K562 (cell line): ENCODE data around the gene ALG8. TPM values are rescaled to one million over a fixed set of nuclear protein-coding genes. Genes with fewer than 3 reads are reported as not detected.
A peak's percentile ranks its signal among the peaks of the same experiment; 100 is the strongest.

Experiments
- ATF1 ChIP-seq, 2 experiments: fragments of 450-650 bp in 1 of 2; IDR thresholded peaks; 2 replicates each; pipeline ENCODE4 v1.6.1; 2016; ENCODE audit warnings: missing compliant biosample characterization in 1 of 2, missing genetic modification characterization in 1 of 2
- C11orf30 ChIP-seq: fragments of 450-650 bp; IDR thresholded peaks from 2 replicates; pipeline ENCODE4 v1.6.1; 2016; ENCODE audit warnings: low read depth, mild to moderate bottlenecking
- CBX3 ChIP-seq, 2 experiments: IDR thresholded peaks; 1 replicate in 1 of 2; 2 replicates in 1 of 2; pipeline ENCODE4 v1.6.1; 2012; ENCODE audit warnings: inconsistent platforms in 2 of 2, low read length in 2 of 2, borderline replicate concordance in 1 of 2, control low read depth in 1 of 2
- E2F6 ChIP-seq, 2 experiments: IDR thresholded peaks; 2 replicates each; pipeline ENCODE4 v1.6.1; 2011; ENCODE audit warnings: borderline replicate concordance in 1 of 2, control low read depth in 1 of 2, low read depth in 1 of 2, low read length in 1 of 2, mild to moderate bottlenecking in 1 of 2, mixed read lengths in 1 of 2, moderate library complexity in 1 of 2; ENCODE audit not compliant: insufficient read depth in 1 of 2, insufficient read length in 1 of 2, poor library complexity in 1 of 2, severe bottlenecking in 1 of 2; ENCODE audit errors: extremely low read depth in 1 of 2
- EGR1 ChIP-seq: fragments of 450-650 bp; conservative IDR thresholded peaks from 2 replicates; pipeline ENCODE4 v1.6.1; 2017; ENCODE audit warnings: mild to moderate bottlenecking
- GTF2A2 ChIP-seq: IDR thresholded peaks from 2 replicates; pipeline ENCODE4 v1.6.1; 2016; ENCODE audit warnings: mild to moderate bottlenecking, missing genetic modification characterization, missing compliant biosample characterization
- HDAC2 ChIP-seq: fragments of 450-650 bp; IDR thresholded peaks from 2 replicates; pipeline ENCODE4 v1.6.1; 2016; ENCODE audit warnings: mild to moderate bottlenecking
- NR0B1 ChIP-seq: fragments of 450-650 bp; IDR thresholded peaks from one replicate; pipeline ENCODE4 v1.6.1; 2018; ENCODE audit warnings: mild to moderate bottlenecking, moderate library complexity; ENCODE audit not compliant: partially characterized antibody
- RBFOX2 ChIP-seq: fragments of 200-400 bp; formaldehyde crosslinking; IDR thresholded peaks from 2 replicates; pipeline ENCODE4 v1.6.1; 2017; ENCODE audit warnings: low read depth, mild to moderate bottlenecking, low read length, moderate library complexity
- RBM17 ChIP-seq: fragments of 200-400 bp; formaldehyde crosslinking; IDR thresholded peaks from 2 replicates; pipeline ENCODE4 v1.6.1; 2017; ENCODE audit warnings: low read depth, mild to moderate bottlenecking, low read length, borderline replicate concordance
- RBM22 ChIP-seq: fragments of 200-400 bp; formaldehyde crosslinking; IDR thresholded peaks from 2 replicates; pipeline ENCODE4 v1.6.1; 2018; ENCODE audit warnings: low read length, low read depth; ENCODE audit not compliant: poor library complexity, severe bottlenecking
- SMARCE1 ChIP-seq: fragments of 450-650 bp; IDR thresholded peaks from 2 replicates; pipeline ENCODE4 v1.7.1; 2016; ENCODE audit warnings: mild to moderate bottlenecking
- TEAD1 ChIP-seq, 2 experiments: fragments of 450-650 bp in 1 of 2; sonication (generic) in 1 of 2; formaldehyde crosslinking; IDR thresholded peaks; 2 replicates each; pipeline versions ENCODE4 v1.4.0 to v1.8.0; 2020 to 2022; ENCODE audit warnings: mild to moderate bottlenecking in 2 of 2, missing genetic modification reagents in 1 of 2
- UBTF ChIP-seq, 2 experiments: IDR thresholded peaks; 2 replicates each; pipeline ENCODE4 v1.6.1; 2012; ENCODE audit warnings: improper control_type of control experiment in 2 of 2, low read depth in 2 of 2, low read length in 2 of 2, borderline replicate concordance in 1 of 2
- ZBTB7A ChIP-seq: IDR thresholded peaks from 2 replicates; pipeline ENCODE4 v1.6.1; 2011; ENCODE audit warnings: low read depth, mild to moderate bottlenecking, low read length, moderate library complexity, borderline replicate concordance; ENCODE audit not compliant: control insufficient read depth
- ZNF133 ChIP-seq: fragments of 250-450 bp; sonication (Bioruptor Pico); IDR thresholded peaks from 2 replicates; pipeline ENCODE4 v1.4.0; 2020; ENCODE audit warnings: mild to moderate bottlenecking
- ZNF395 ChIP-seq: fragments of 200-800 bp; sonication (Bioruptor generic); IDR thresholded peaks from 2 replicates; pipeline ENCODE4 v1.6.1; 2017; ENCODE audit warnings: missing genetic modification characterization, missing compliant biosample characterization
- ZNF695 ChIP-seq: fragments of 450-650 bp; formaldehyde crosslinking; IDR thresholded peaks from 2 replicates; pipeline ENCODE4 v1.4.0; 2020; ENCODE audit warnings: mild to moderate bottlenecking, moderate library complexity
- ZNF766 ChIP-seq: fragments of 200-800 bp; sonication (Bioruptor generic); conservative IDR thresholded peaks from 2 replicates; pipeline ENCODE4 v1.6.1; 2016; ENCODE audit warnings: missing genetic modification characterization, missing compliant biosample characterization
- ZZZ3 ChIP-seq: fragments of 450-650 bp; IDR thresholded peaks from 2 replicates; pipeline ENCODE4 v1.6.1; 2016; ENCODE audit warnings: antibody characterized with exemption, mild to moderate bottlenecking, moderate library complexity
- polyA plus RNA-seq, 8 experiments: library from polyadenylated mRNA; depleted of rRNA in 4 of 8; stranded (reverse) in 5 of 8; unstranded in 3 of 8; fragments of >200 nt; fragmentation: Nextera tagmentation in 2 of 8; fragmentation: Illumina TruSeq in 1 of 8; extraction: Ambion mirVana in 2 of 8; extraction: Trizol in 1 of 8; gene quantifications; 2 replicates each; pipeline versions ENCODE4 v1.2.1 to v1.2.3, GENCODE V29; 2011 to 2014; ENCODE audit warnings: inconsistent platforms in 1 of 8, missing spikeins in 1 of 8
- total RNA-seq, 7 experiments: library from RNA; depleted of rRNA in 6 of 7; stranded (reverse); fragments of >200 nt in 6 of 7; fragmentation: Illumina TruSeq in 2 of 7; extraction: Trizol in 2 of 7; gene quantifications; 2 replicates each; pipeline versions ENCODE4 v1.2.1 to v1.2.3, GENCODE V29; 2011 to 2021; ENCODE audit warnings: low replicate concordance in 1 of 7

Gene ALG8
- total and polyA plus RNA-seq, 9 of the 15 experiments (the other 6 are each of a cell fraction or from before 2014, with no cell fraction given) = 59.3 to 189 (median 106) TPM

GRCh38 chr11:78050964-78051831 lies 88.2 kb downstream of the ALG8 start (continued):
- TF ChIP-seq NR0B1 (no peak), UBTF (IDR thresholded peaks at IDR 0.05; ENCODE audit: borderline replicate concordance in 1 of 2, low read depth in 2 of 2, low read length in 2 of 2) (no peak), C11orf30 (no peak; the same call in 1 of the 2 replicates), CBX3 (IDR thresholded peaks at IDR 0.05; ENCODE audit: borderline replicate concordance in 1 of 2, low read length in 2 of 2) (no peak), TEAD1 (CRISPR knock-in tag; IDR thresholded peaks at IDR 0.05) (peak in 1 of 2 experiments; percentile 19; a peak in 2 of 4 replicates), GTF2A2 (tag) (0 out of 2 replicates have a peak, but pooled peaks have one; percentile 60), RBM22 (no peak), ZBTB7A (peak; percentile 82; the same call in 1 of the 2 replicates), E2F6 (IDR thresholded peaks at IDR 0.05; ENCODE audit: borderline replicate concordance in 1 of 2, extremely low read depth in 1 of 2, insufficient read depth in 1 of 2, insufficient read length in 1 of 2, low read depth in 1 of 2, low read length in 1 of 2, poor library complexity in 1 of 2, severe bottlenecking in 1 of 2) (no peak), EGR1 (no peak), ZNF766 (peak; percentile 50; the same call in 1 of the 2 replicates), HDAC2 (0 out of 2 replicates have a peak, but pooled peaks have one; percentile 46), SMARCE1 (peak; percentile 60), ZNF695 (no peak), ZNF395 (CRISPR knock-in tag) (0 out of 2 replicates have a peak, but pooled peaks have one; percentile 29), RBFOX2 (0 out of 2 replicates have a peak, but pooled peaks have one; percentile 48), ZNF133 (0 out of 2 replicates have a peak, but pooled peaks have one; percentile 65), RBM17 (no peak), ZZZ3 (no peak), ATF1 (CRISPR knock-in tag; IDR thresholded peaks at IDR 0.05) (no peak), ATF1 (tag; IDR thresholded peaks at IDR 0.05) (no peak)
